Hematopoietic multipotent progenitor cell (in vitro differentiated cells): ENCODE data around the gene MGST1. TPM values are rescaled to one million over a fixed set of nuclear protein-coding genes. Genes with fewer than 3 reads are reported as not detected.

Experiments used
- total RNA-seq: library from RNA; depleted of rRNA; stranded (reverse); fragments of >200 nt; gene quantifications from one replicate; pipeline ENCODE4 v1.2.3, GENCODE V29; 2012

The MGST1 gene
- total RNA-seq, 1 donor, result 17.2 TPM

Other genes starting within 250 kb of the MGST1 start
- gene SLC15A5, start 70.0 kb upstream of the MGST1 start, total RNA-seq, result not detected